NCI-H748 treated with DMSO at 0.1 percent for 48 hours (cell line): ENCODE measurements around the gene LSMEM2.
"Not testable (repeated sequence)": the region's sequence is repeated elsewhere in the genome, so short reads cannot be mapped to it uniquely, and the experiment has no call there.

Source experiments
- DNase-seq: peaks from one replicate; lab custom pipeline; 2025; lab: John Stamatoyannopoulos, UW

Gene LSMEM2

GRCh38 chr3:50245831-50246516 lies 32.9 kb upstream of the LSMEM2 start:
- DNase-seq: peak; percentile 34

- DNase-seq: no peak
These were observed 32.4 kb upstream of the LSMEM2 start for GRCh38 chr3:50246517-50246954.

- no peak for DNase-seq
These were observed 30.5 kb upstream of the LSMEM2 start for GRCh38 chr3:50248387-50248786.

- no peak for DNase-seq
These were observed 29.4 kb upstream of the LSMEM2 start for GRCh38 chr3:50249457-50249856.

GRCh38 chr3:50250514-50250913 lies 28.4 kb upstream of the LSMEM2 start:
- no peak for DNase-seq

- no peak for DNase-seq
These were observed 27.7 kb upstream of the LSMEM2 start for GRCh38 chr3:50251220-50251619.

- DNase-seq: no peak
These were observed 24.2 kb upstream of the LSMEM2 start for GRCh38 chr3:50254577-50255250.

GRCh38 chr3:50255251-50255615 lies 23.7 kb upstream of the LSMEM2 start:
- DNase-seq: no peak

- no peak for DNase-seq
These were observed 21.7 kb upstream of the LSMEM2 start for GRCh38 chr3:50256978-50257890.

- no peak for DNase-seq
These were observed 20.7 kb upstream of the LSMEM2 start for GRCh38 chr3:50258029-50258680.

GRCh38 chr3:50258979-50259378 lies 19.9 kb upstream of the LSMEM2 start:
- no peak for DNase-seq

GRCh38 chr3:50259432-50260026 lies 19.4 kb upstream of the LSMEM2 start:
- no peak for DNase-seq

- peak; percentile 74 for DNase-seq
These were observed 18.6 kb upstream of the LSMEM2 start for GRCh38 chr3:50260027-50260941.

- no peak for DNase-seq
These were observed 17.9 kb upstream of the LSMEM2 start for GRCh38 chr3:50260942-50261441.

GRCh38 chr3:50261505-50261904 lies 17.4 kb upstream of the LSMEM2 start:
- no peak for DNase-seq

- not testable (repeated sequence) for DNase-seq
These were observed 16.7 kb upstream of the LSMEM2 start for GRCh38 chr3:50262200-50262599.

- DNase-seq: no peak
These were observed 16.1 kb upstream of the LSMEM2 start for GRCh38 chr3:50262778-50263177.

GRCh38 chr3:50263478-50264382 lies 15.2 kb upstream of the LSMEM2 start:
- DNase-seq: no peak

GRCh38 chr3:50264383-50264963 lies 14.4 kb upstream of the LSMEM2 start:
- no peak for DNase-seq
